ENCODE data around the gene IKBIP.

DNA sequence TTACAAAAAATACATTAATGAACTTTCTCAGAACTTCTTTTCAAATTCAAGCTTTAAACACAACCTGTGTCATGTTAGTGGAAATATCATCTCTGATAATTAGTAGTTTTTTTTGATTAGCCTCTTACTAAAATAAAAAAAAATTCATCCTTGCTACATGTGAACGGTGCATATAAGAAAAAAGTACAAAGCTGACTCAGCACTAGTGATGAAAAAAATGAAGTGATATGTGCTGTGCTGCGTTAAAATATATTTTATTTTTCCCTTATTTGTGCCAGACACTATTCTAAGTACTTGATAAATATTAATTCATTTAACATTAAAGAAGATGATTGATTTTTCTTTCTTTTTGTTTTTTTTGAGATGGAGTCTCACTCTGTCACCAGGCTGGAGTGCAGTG lies 7.5 kb downstream of the IKBIP start:
- no peak for TF ChIP-seq EZH2 (IDR thresholded peaks at IDR 0.05; ENCODE audit: borderline replicate concordance, insufficient read depth, low read length, poor library complexity, severe bottlenecking)
- TF ChIP-seq, protein P1, sequence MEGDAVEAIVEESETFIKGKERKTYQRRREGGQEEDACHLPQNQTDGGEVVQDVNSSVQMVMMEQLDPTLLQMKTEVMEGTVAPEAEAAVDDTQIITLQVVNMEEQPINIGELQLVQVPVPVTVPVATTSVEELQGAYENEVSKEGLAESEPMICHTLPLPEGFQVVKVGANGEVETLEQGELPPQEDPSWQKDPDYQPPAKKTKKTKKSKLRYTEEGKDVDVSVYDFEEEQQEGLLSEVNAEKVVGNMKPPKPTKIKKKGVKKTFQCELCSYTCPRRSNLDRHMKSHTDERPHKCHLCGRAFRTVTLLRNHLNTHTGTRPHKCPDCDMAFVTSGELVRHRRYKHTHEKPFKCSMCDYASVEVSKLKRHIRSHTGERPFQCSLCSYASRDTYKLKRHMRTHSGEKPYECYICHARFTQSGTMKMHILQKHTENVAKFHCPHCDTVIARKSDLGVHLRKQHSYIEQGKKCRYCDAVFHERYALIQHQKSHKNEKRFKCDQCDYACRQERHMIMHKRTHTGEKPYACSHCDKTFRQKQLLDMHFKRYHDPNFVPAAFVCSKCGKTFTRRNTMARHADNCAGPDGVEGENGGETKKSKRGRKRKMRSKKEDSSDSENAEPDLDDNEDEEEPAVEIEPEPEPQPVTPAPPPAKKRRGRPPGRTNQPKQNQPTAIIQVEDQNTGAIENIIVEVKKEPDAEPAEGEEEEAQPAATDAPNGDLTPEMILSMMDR (IDR thresholded peaks at IDR 0.05; ENCODE audit: poor library complexity, severe bottlenecking) = no peak
- TF ChIP-seq MXI1 (conservative IDR thresholded peaks at IDR 0.05; ENCODE audit: poor library complexity, severe bottlenecking) = no peak
- TF ChIP-seq POLR2AphosphoS5 (IDR thresholded peaks at IDR 0.05) = no peak
- no peak for TF ChIP-seq RAD21 (conservative IDR thresholded peaks at IDR 0.05)
- no peak for TF ChIP-seq TAF1 (IDR thresholded peaks at IDR 0.05; ENCODE audit: low read depth)
- TF ChIP-seq, protein P2, sequence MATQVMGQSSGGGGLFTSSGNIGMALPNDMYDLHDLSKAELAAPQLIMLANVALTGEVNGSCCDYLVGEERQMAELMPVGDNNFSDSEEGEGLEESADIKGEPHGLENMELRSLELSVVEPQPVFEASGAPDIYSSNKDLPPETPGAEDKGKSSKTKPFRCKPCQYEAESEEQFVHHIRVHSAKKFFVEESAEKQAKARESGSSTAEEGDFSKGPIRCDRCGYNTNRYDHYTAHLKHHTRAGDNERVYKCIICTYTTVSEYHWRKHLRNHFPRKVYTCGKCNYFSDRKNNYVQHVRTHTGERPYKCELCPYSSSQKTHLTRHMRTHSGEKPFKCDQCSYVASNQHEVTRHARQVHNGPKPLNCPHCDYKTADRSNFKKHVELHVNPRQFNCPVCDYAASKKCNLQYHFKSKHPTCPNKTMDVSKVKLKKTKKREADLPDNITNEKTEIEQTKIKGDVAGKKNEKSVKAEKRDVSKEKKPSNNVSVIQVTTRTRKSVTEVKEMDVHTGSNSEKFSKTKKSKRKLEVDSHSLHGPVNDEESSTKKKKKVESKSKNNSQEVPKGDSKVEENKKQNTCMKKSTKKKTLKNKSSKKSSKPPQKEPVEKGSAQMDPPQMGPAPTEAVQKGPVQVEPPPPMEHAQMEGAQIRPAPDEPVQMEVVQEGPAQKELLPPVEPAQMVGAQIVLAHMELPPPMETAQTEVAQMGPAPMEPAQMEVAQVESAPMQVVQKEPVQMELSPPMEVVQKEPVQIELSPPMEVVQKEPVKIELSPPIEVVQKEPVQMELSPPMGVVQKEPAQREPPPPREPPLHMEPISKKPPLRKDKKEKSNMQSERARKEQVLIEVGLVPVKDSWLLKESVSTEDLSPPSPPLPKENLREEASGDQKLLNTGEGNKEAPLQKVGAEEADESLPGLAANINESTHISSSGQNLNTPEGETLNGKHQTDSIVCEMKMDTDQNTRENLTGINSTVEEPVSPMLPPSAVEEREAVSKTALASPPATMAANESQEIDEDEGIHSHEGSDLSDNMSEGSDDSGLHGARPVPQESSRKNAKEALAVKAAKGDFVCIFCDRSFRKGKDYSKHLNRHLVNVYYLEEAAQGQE (IDR thresholded peaks at IDR 0.05; ENCODE audit: borderline replicate concordance) = no peak
- TF ChIP-seq EP300 (conservative IDR thresholded peaks at IDR 0.05; ENCODE audit: poor library complexity, severe bottlenecking) = no peak
